Activated CD4-positive, CD25-positive, alpha-beta regulatory T cell treated with anti-CD3 and anti-CD28 coated beads, Interleukin-2, amount 50 U/mL, for 16 hours (primary cell): ENCODE data around the gene LARGE2.
A peak's percentile ranks its signal among the peaks of the same experiment; 100 is the strongest.

ENCODE experiments used
- DNase-seq: peaks from one replicate; pipeline ENCODE4 v3.0.0-alpha.2; 2020; ENCODE audit warnings: low read depth, low spot score

LARGE2 gene

GRCh38 chr11:45922425-45923082, at the start of gene LARGE2:
Gene LARGE2 (plus strand): TSS chr11:45922656. CDS start chr11:45922883, 227 bp downstream.
- DNase-seq, result no peak

GRCh38 chr11:45876401-45876800, 46.1 kb upstream of the LARGE2 start:
- no peak for DNase-seq

GRCh38 chr11:45877221-45877620, 45.2 kb upstream of the LARGE2 start:
- no peak for DNase-seq

- no peak for DNase-seq
Measured at GRCh38 chr11:45877845-45878244, 44.6 kb upstream of the LARGE2 start.

GRCh38 chr11:45879803-45880686, 42.4 kb upstream of the LARGE2 start:
- DNase-seq, result no peak

- DNase-seq, result no peak
Measured at GRCh38 chr11:45880772-45881570, 41.5 kb upstream of the LARGE2 start.

- DNase-seq, result no peak
Measured at GRCh38 chr11:45881708-45882368, 40.6 kb upstream of the LARGE2 start.

GRCh38 chr11:45884596-45885185, 37.8 kb upstream of the LARGE2 start:
- DNase-seq, result no peak

GRCh38 chr11:45885274-45885920, 37.1 kb upstream of the LARGE2 start, which contains the start of gene MAPK8IP1:
Gene MAPK8IP1 (plus strand): TSS chr11:45885651. CDS start chr11:45885821, 170 bp downstream.
- peak; percentile 13 for DNase-seq

- no peak for DNase-seq
Measured at GRCh38 chr11:45885921-45886721, 36.3 kb upstream of the LARGE2 start.

GRCh38 chr11:45886816-45887520, 35.5 kb upstream of the LARGE2 start:
- DNase-seq, result no peak

- no peak for DNase-seq
Measured at GRCh38 chr11:45887587-45887986, 34.9 kb upstream of the LARGE2 start.

GRCh38 chr11:45889555-45889954, 32.9 kb upstream of the LARGE2 start:
- DNase-seq, result no peak

GRCh38 chr11:45889966-45890365, 32.5 kb upstream of the LARGE2 start:
- DNase-seq, result no peak

- no peak for DNase-seq
Measured at GRCh38 chr11:45890886-45891550, 31.4 kb upstream of the LARGE2 start.

GRCh38 chr11:45892856-45893255, 29.6 kb upstream of the LARGE2 start:
- no peak for DNase-seq

GRCh38 chr11:45894555-45895247, 27.8 kb upstream of the LARGE2 start:
- DNase-seq, result no peak
